AG08396 (cell line): ENCODE data around the gene ENPEP.
"Not testable (repeated sequence)": the region's sequence is repeated elsewhere in the genome, so short reads cannot be mapped to it uniquely, and the experiment has no call there.

Source experiments
- DNase-seq: peaks from one replicate; pipeline ENCODE4 v3.0.0; 2012; ENCODE audit warnings: low spot score, mixed read lengths

Gene ENPEP

GRCh38 chr4:110484029-110484428, 8.1 kb downstream of the ENPEP start:
- DNase-seq = no peak

- peak; percentile 5 for DNase-seq
Measured at GRCh38 chr4:110484767-110485166, 8.8 kb downstream of the ENPEP start.

GRCh38 chr4:110485452-110485851, 9.5 kb downstream of the ENPEP start:
- DNase-seq = no peak

GRCh38 chr4:110486256-110486655, 10.3 kb downstream of the ENPEP start:
- DNase-seq = no peak

GRCh38 chr4:110486850-110487249, 10.9 kb downstream of the ENPEP start:
- not testable (repeated sequence) for DNase-seq

GRCh38 chr4:110487873-110488272, 11.9 kb downstream of the ENPEP start:
- DNase-seq = no peak

- no peak for DNase-seq
Measured at GRCh38 chr4:110489901-110490508, 14.1 kb downstream of the ENPEP start.

GRCh38 chr4:110492522-110492921, 16.6 kb downstream of the ENPEP start:
- DNase-seq = no peak

- DNase-seq = no peak
Measured at GRCh38 chr4:110493520-110493919, 17.6 kb downstream of the ENPEP start.

GRCh38 chr4:110498420-110498819, 22.5 kb downstream of the ENPEP start:
- no peak for DNase-seq

GRCh38 chr4:110499126-110499525, 23.2 kb downstream of the ENPEP start:
- DNase-seq = no peak

- no peak for DNase-seq
Measured at GRCh38 chr4:110501826-110502225, 25.9 kb downstream of the ENPEP start.

- no peak for DNase-seq
Measured at GRCh38 chr4:110503270-110504083, 27.5 kb downstream of the ENPEP start.

GRCh38 chr4:110504084-110504435, 28.1 kb downstream of the ENPEP start:
- no peak for DNase-seq

GRCh38 chr4:110505440-110505839, 29.5 kb downstream of the ENPEP start:
- no peak for DNase-seq

GRCh38 chr4:110508827-110509710, 33.1 kb downstream of the ENPEP start:
- DNase-seq = no peak

- DNase-seq = no peak
Measured at GRCh38 chr4:110510277-110510676, 34.3 kb downstream of the ENPEP start.

- peak; percentile 17 for DNase-seq
Measured at GRCh38 chr4:110510955-110511544, 35.1 kb downstream of the ENPEP start.

- no peak for DNase-seq
Measured at GRCh38 chr4:110512901-110513300, 36.9 kb downstream of the ENPEP start.

- peak; percentile 14 for DNase-seq
Measured at GRCh38 chr4:110514889-110515479, 39.0 kb downstream of the ENPEP start.

GRCh38 chr4:110515676-110516075, 39.7 kb downstream of the ENPEP start:
- DNase-seq = no peak
